ENCODE results near the gene DRC7. TPM values are rescaled to one million over a fixed set of nuclear protein-coding genes. Genes with fewer than 3 reads are reported as not detected.

The DRC7 gene
- total and polyA plus RNA-seq, 9 of the 15 experiments (the other 6 are each of a cell fraction or from before 2014, with no cell fraction given): 0.04 to 0.33 (median 0.12) TPM; not detected in 3

DNA sequence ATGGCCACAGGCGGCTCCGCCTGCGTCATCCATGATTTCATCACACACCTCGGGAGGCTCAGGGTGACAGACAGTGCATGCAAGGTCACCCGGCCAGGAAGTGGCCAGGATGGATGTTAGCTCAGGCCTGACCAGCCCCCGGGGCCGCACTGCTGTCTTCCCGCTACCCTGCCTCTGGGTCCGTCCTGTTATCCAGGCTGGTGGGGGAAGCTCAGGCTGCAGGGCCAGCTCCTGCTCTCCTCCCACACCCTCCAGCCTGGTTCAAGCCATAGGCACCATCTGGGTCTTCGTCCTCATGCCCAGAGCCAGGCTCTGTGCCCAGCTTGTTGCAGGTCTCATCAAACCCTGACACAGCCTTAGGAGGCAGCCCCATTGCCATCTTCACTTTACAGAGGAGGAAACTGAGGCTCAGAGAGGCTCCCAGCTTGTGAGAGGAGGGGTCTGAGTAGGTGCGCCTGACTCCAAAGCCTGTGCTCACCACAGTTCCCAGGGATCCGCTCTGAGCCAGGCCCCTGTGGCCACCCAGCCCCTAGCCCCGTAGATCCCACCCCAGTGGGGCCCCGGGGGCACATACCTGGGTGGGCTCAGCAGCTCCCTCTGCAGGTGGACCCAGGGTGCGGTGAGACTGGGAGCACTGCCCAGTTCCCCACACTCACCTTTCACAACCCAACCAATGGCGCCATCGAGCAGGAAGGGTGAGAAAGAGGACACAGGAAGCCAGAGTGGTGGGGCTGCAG, 26.9 kb upstream of the DRC7 start:
- Histone ChIP-seq H3K9me1 (ENCODE audit: control insufficient read depth, insufficient read depth, low read length) (peaks cover 3% of the 10 kb centered on the region), H4K20me1 (replicated peaks; ENCODE audit: control insufficient read depth, insufficient read depth, low read length) (no peaks in the 10 kb centered on the region), H3K79me2 (ENCODE audit: control insufficient read depth, insufficient read depth, low read length) (no peaks in the 10 kb centered on the region), H3K9ac (ENCODE audit: insufficient read depth in 1 of 2, low read depth in 2 of 2, low read length in 2 of 2) (peak overlapping the region; percentile 55 to 84; a peak in 3 of 4 replicates), H3K4me2 (ENCODE audit: insufficient read depth, low read length) (peak overlapping the region; percentile 9; the same call in 1 of the 2 replicates), H3K4me3 (no peak overlapping the region), H3K36me3 (ENCODE audit: control insufficient read depth, insufficient read depth, low read length) (no peaks in the 10 kb centered on the region), H3K4me1 (replicated peaks in 1 of 2; ENCODE audit: control insufficient read depth in 2 of 2, insufficient read depth in 2 of 2, low read length in 2 of 2) (peaks cover 24 to 38% of the 10 kb centered on the region in 2 experiments), H3K9me3 (replicated peaks; ENCODE audit: control insufficient read depth, insufficient read depth, low read depth, low read length) (no peaks in the 10 kb centered on the region), H3K27me3 (ENCODE audit: control insufficient read depth in 2 of 2, insufficient read depth in 2 of 2, low read length in 2 of 2) (no peaks in the 10 kb centered on the region), H2AFZ (ENCODE audit: low read depth, low read length) (peak overlapping the region; percentile 85), H3K27ac (ENCODE audit: extremely low read depth, low read depth, low read length) (peak overlapping the region; percentile 72)
- peak; percentile 72 to 78 (median 75) for DNase-seq (ENCODE audit: extremely low read depth in 1 of 4, low spot score in 3 of 4)
- peak; percentile 95 for ATAC-seq
- POLR2A ChIA-PET: interaction anchor here (0.6 to 1.0 kb wide), 7 partner anchors 8 to 140 kb away, joined by 3 to 5 read pairs (median 3); partner anchors contain the start of gene DRC7
- FAIRE-seq: peak; percentile 90
- intact Hi-C loops (cut with micrococcal nuclease): loop anchor here (2.0 to 10.0 kb wide), 2 partner anchors 23 to 227 kb away; no protein-coding TSS in a partner anchor
- 15% methylated on average over 15 of the region's 17 CpGs for WGBS (ENCODE audit: insufficient coverage, low coverage, missing lambda C conversion rate)
- CTCF ChIA-PET (ENCODE audit: low intra/inter-chr PET ratio): no interaction called here
- in situ Hi-C loops (cut with MboI): loop anchor here (5.0 kb wide), 1 partner anchor 50 kb away; no protein-coding TSS in a partner anchor
- BruUV-seq (replicated peaks): no TSS peak
- TF ChIP-seq RBM34 (IDR thresholded peaks at IDR 0.05; ENCODE audit: borderline replicate concordance, insufficient read depth, low read length) (no peak), TBP (optimal IDR thresholded peaks at IDR 0.05; ENCODE audit: low read depth, low read length) (no peak), PHB2 (IDR thresholded peaks at IDR 0.05; ENCODE audit: low read depth) (no peak), HCFC1 (IDR thresholded peaks at IDR 0.05; ENCODE audit: low read depth, low read length) (peak; percentile 27; the same call in 1 of the 2 replicates), ZNF395 (CRISPR knock-in tag; IDR thresholded peaks at IDR 0.05) (peak; percentile 93), RBBP5 (IDR thresholded peaks at IDR 0.05; ENCODE audit: borderline replicate concordance, insufficient read depth, low read length, poor library complexity, severe bottlenecking) (peak; percentile 69), KAT7 (CRISPR knock-in tag; IDR thresholded peaks at IDR 0.05; ENCODE audit: borderline replicate concordance) (peak; percentile 69; the same call in 1 of the 2 replicates), RBM17 (IDR thresholded peaks at IDR 0.05; ENCODE audit: borderline replicate concordance, low read depth, low read length) (no peak), POLR2AphosphoS2 (IDR thresholded peaks at IDR 0.05; ENCODE audit: low read length) (no peak), E2F3 (CRISPR knock-in tag; IDR thresholded peaks at IDR 0.05) (no peak), MTA2 (IDR thresholded peaks at IDR 0.05; ENCODE audit: low read depth) (no peak), CBFA2T3 (IDR thresholded peaks at IDR 0.05) (peak; percentile 31; the same call in 1 of the 2 replicates), MAFG (tag; conservative IDR thresholded peaks at IDR 0.05) (0 out of 2 replicates have a peak, but pooled peaks have one; percentile 33)
- TF ChIP-seq, protein P1, sequence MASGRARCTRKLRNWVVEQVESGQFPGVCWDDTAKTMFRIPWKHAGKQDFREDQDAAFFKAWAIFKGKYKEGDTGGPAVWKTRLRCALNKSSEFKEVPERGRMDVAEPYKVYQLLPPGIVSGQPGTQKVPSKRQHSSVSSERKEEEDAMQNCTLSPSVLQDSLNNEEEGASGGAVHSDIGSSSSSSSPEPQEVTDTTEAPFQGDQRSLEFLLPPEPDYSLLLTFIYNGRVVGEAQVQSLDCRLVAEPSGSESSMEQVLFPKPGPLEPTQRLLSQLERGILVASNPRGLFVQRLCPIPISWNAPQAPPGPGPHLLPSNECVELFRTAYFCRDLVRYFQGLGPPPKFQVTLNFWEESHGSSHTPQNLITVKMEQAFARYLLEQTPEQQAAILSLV (tag; IDR thresholded peaks at IDR 0.05): 0 out of 2 replicates have a peak, but pooled peaks have one; percentile 54
- TF ChIP-seq, protein P2, sequence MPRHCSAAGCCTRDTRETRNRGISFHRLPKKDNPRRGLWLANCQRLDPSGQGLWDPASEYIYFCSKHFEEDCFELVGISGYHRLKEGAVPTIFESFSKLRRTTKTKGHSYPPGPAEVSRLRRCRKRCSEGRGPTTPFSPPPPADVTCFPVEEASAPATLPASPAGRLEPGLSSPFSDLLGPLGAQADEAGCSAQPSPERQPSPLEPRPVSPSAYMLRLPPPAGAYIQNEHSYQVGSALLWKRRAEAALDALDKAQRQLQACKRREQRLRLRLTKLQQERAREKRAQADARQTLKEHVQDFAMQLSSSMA (CRISPR knock-in tag; IDR thresholded peaks at IDR 0.05): no peak
- TF ChIP-seq, protein P3, sequence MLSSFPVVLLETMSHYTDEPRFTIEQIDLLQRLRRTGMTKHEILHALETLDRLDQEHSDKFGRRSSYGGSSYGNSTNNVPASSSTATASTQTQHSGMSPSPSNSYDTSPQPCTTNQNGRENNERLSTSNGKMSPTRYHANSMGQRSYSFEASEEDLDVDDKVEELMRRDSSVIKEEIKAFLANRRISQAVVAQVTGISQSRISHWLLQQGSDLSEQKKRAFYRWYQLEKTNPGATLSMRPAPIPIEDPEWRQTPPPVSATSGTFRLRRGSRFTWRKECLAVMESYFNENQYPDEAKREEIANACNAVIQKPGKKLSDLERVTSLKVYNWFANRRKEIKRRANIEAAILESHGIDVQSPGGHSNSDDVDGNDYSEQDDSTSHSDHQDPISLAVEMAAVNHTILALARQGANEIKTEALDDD (IDR thresholded peaks at IDR 0.05): no peak
